GM12801 (cell line): Measurements from ENCODE around the gene EXOSC7.

Experiments used
- CTCF ChIP-seq: IDR thresholded peaks from one replicate; pipeline ENCODE4 v1.5.1; 2011; ENCODE audit warnings: control low read depth; ENCODE audit not compliant: insufficient read length; ENCODE audit errors: extremely low read depth

Gene EXOSC7

GRCh38 chr3:45027441-45027840, 51.4 kb downstream of the EXOSC7 start:
- TF ChIP-seq CTCF, result no peak

GRCh38 chr3:45029216-45029615, 53.2 kb downstream of the EXOSC7 start:
- no peak for TF ChIP-seq CTCF

- TF ChIP-seq CTCF, result no peak
Measured at GRCh38 chr3:45029661-45030060, 53.6 kb downstream of the EXOSC7 start.

- no peak for TF ChIP-seq CTCF
Measured at GRCh38 chr3:45031531-45031930, 55.5 kb downstream of the EXOSC7 start.

- no peak for TF ChIP-seq CTCF
Measured at GRCh38 chr3:45032113-45032512, 56.1 kb downstream of the EXOSC7 start.

- no peak for TF ChIP-seq CTCF
Measured at GRCh38 chr3:45033791-45034190, 57.7 kb downstream of the EXOSC7 start.

- no peak for TF ChIP-seq CTCF
Measured at GRCh38 chr3:45034612-45035252, 58.7 kb downstream of the EXOSC7 start.
